HG02571 (cell line): ENCODE measurements around the gene MRO.

ENCODE experiments used
- ATAC-seq: cut with Tn5 transposase; IDR thresholded peaks from one replicate; pipeline ENCODE4 v1.9.1; 2021; ENCODE audit warnings: mild to moderate bottlenecking, moderate library complexity; ENCODE audit not compliant: unreplicated experiment

Gene MRO

GRCh38 chr18:50748243-50749229 lies 71.3 kb downstream of the MRO start:
- ATAC-seq = no peak

GRCh38 chr18:50747849-50748242 lies 72.0 kb downstream of the MRO start:
- no peak for ATAC-seq

DNA sequence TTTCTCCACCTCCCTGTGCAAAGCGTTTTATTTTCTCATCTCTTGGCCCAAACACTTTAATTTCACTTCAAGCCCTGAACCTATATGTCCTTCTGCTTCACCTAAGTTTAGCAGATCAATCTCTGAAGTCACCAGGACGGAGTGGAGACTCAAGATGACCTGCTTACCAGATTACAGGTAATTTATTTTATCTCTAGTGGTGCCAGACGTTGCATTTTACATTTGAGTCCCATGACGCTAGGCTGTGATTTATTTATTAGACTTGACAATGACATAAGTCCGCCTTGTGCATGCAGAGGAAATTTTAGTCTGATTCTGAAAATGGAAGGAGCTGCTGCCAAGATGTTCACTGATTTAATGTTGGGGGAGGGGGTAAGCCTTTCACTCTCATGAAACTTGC lies 73.9 kb downstream of the MRO start:
- no peak for ATAC-seq
